ENCODE data around the gene MAT2A. TPM values are rescaled to one million over a fixed set of nuclear protein-coding genes. Genes with fewer than 3 reads are reported as not detected.
A peak's percentile ranks its signal among the peaks of the same experiment; 100 is the strongest.

Gene MAT2A
- total and polyA plus RNA-seq, 10 of the 15 experiments (the other 5 are each of a cell fraction or from before 2014, with no cell fraction given), result 97.6 to 408 (median 290) TPM

DNA sequence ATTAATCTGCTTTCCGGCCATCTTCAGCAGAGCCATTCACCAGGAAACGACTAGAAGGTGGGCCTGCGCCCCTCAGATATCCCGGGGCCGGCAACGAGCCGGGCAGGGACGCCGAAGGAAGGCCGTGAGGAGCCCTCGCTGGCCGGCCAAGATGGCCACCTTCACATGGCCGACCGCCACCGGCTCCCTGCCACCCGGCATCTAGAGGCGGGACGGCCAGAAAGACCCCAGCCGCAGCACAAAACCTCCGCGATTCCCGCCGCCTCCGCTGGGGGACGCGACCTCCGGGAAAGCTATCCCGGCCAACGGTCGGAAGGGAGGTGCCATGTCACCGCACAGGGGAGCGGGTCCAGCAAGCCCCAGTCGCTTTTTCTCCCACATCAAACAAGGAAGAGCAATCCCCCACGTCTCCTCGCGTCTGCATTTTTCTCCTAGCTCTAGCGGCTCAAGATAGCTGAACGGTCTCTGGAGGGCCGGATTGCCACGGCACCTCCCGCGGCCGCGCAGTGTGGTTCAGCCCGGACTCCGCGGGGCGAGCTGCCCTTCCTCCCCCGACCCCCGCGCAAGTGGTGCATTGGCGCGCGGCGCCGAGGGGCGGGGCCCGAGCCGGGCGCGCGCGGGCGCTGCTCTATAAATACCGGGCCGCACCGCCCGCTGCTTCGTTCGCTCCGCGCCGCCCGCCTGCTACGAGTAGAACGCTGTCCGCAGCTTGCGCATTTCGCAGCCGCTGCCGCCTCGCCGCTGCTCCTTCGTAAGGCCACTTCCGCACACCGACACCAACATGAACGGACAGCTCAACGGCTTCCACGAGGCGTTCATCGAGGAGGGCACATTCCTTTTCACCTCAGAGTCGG is at the start of gene MAT2A (continued):
- TF ChIP-seq, protein P1, sequence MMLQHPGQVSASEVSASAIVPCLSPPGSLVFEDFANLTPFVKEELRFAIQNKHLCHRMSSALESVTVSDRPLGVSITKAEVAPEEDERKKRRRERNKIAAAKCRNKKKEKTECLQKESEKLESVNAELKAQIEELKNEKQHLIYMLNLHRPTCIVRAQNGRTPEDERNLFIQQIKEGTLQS (IDR thresholded peaks at IDR 0.05; ENCODE audit: borderline replicate concordance, extremely low read depth, low read depth, low read length), result no peak
- TF ChIP-seq JUNB (IDR thresholded peaks at IDR 0.05), result no peak
- TF ChIP-seq RBBP5 (conservative IDR thresholded peaks at IDR 0.05), result no peak
- TF ChIP-seq, protein P2, sequence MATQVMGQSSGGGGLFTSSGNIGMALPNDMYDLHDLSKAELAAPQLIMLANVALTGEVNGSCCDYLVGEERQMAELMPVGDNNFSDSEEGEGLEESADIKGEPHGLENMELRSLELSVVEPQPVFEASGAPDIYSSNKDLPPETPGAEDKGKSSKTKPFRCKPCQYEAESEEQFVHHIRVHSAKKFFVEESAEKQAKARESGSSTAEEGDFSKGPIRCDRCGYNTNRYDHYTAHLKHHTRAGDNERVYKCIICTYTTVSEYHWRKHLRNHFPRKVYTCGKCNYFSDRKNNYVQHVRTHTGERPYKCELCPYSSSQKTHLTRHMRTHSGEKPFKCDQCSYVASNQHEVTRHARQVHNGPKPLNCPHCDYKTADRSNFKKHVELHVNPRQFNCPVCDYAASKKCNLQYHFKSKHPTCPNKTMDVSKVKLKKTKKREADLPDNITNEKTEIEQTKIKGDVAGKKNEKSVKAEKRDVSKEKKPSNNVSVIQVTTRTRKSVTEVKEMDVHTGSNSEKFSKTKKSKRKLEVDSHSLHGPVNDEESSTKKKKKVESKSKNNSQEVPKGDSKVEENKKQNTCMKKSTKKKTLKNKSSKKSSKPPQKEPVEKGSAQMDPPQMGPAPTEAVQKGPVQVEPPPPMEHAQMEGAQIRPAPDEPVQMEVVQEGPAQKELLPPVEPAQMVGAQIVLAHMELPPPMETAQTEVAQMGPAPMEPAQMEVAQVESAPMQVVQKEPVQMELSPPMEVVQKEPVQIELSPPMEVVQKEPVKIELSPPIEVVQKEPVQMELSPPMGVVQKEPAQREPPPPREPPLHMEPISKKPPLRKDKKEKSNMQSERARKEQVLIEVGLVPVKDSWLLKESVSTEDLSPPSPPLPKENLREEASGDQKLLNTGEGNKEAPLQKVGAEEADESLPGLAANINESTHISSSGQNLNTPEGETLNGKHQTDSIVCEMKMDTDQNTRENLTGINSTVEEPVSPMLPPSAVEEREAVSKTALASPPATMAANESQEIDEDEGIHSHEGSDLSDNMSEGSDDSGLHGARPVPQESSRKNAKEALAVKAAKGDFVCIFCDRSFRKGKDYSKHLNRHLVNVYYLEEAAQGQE (IDR thresholded peaks at IDR 0.05; ENCODE audit: low read depth, low read length), result 0 out of 2 replicates have a peak, but pooled peaks have one; percentile 39
- no peak for TF ChIP-seq ZNF217 (IDR thresholded peaks at IDR 0.05)
- TF ChIP-seq, protein P3, sequence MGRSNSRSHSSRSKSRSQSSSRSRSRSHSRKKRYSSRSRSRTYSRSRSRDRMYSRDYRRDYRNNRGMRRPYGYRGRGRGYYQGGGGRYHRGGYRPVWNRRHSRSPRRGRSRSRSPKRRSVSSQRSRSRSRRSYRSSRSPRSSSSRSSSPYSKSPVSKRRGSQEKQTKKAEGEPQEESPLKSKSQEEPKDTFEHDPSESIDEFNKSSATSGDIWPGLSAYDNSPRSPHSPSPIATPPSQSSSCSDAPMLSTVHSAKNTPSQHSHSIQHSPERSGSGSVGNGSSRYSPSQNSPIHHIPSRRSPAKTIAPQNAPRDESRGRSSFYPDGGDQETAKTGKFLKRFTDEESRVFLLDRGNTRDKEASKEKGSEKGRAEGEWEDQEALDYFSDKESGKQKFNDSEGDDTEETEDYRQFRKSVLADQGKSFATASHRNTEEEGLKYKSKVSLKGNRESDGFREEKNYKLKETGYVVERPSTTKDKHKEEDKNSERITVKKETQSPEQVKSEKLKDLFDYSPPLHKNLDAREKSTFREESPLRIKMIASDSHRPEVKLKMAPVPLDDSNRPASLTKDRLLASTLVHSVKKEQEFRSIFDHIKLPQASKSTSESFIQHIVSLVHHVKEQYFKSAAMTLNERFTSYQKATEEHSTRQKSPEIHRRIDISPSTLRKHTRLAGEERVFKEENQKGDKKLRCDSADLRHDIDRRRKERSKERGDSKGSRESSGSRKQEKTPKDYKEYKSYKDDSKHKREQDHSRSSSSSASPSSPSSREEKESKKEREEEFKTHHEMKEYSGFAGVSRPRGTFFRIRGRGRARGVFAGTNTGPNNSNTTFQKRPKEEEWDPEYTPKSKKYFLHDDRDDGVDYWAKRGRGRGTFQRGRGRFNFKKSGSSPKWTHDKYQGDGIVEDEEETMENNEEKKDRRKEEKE (IDR thresholded peaks at IDR 0.05), result peak; percentile 94
- TF ChIP-seq SIN3A (IDR thresholded peaks at IDR 0.05; ENCODE audit: low read depth, low read length), result peak; percentile 71
- no peak for TF ChIP-seq KDM1A (IDR thresholded peaks at IDR 0.05; ENCODE audit: borderline replicate concordance)
- TF ChIP-seq, protein P4, sequence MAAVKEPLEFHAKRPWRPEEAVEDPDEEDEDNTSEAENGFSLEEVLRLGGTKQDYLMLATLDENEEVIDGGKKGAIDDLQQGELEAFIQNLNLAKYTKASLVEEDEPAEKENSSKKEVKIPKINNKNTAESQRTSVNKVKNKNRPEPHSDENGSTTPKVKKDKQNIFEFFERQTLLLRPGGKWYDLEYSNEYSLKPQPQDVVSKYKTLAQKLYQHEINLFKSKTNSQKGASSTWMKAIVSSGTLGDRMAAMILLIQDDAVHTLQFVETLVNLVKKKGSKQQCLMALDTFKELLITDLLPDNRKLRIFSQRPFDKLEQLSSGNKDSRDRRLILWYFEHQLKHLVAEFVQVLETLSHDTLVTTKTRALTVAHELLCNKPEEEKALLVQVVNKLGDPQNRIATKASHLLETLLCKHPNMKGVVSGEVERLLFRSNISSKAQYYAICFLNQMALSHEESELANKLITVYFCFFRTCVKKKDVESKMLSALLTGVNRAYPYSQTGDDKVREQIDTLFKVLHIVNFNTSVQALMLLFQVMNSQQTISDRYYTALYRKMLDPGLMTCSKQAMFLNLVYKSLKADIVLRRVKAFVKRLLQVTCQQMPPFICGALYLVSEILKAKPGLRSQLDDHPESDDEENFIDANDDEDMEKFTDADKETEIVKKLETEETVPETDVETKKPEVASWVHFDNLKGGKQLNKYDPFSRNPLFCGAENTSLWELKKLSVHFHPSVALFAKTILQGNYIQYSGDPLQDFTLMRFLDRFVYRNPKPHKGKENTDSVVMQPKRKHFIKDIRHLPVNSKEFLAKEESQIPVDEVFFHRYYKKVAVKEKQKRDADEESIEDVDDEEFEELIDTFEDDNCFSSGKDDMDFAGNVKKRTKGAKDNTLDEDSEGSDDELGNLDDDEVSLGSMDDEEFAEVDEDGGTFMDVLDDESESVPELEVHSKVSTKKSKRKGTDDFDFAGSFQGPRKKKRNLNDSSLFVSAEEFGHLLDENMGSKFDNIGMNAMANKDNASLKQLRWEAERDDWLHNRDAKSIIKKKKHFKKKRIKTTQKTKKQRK (IDR thresholded peaks at IDR 0.05; ENCODE audit: low read depth, low read length), result no peak
- TF ChIP-seq POLR2AphosphoS2 (IDR thresholded peaks at IDR 0.05; ENCODE audit: low read depth, low read length), result peak; percentile 99
- peak; percentile 65 for TF ChIP-seq SMARCA5 (IDR thresholded peaks at IDR 0.05)
- peak; percentile 69; the same call in 1 of the 2 replicates for TF ChIP-seq GATAD2B (conservative IDR thresholded peaks at IDR 0.05; ENCODE audit: low read depth)
- TF ChIP-seq, protein P5, sequence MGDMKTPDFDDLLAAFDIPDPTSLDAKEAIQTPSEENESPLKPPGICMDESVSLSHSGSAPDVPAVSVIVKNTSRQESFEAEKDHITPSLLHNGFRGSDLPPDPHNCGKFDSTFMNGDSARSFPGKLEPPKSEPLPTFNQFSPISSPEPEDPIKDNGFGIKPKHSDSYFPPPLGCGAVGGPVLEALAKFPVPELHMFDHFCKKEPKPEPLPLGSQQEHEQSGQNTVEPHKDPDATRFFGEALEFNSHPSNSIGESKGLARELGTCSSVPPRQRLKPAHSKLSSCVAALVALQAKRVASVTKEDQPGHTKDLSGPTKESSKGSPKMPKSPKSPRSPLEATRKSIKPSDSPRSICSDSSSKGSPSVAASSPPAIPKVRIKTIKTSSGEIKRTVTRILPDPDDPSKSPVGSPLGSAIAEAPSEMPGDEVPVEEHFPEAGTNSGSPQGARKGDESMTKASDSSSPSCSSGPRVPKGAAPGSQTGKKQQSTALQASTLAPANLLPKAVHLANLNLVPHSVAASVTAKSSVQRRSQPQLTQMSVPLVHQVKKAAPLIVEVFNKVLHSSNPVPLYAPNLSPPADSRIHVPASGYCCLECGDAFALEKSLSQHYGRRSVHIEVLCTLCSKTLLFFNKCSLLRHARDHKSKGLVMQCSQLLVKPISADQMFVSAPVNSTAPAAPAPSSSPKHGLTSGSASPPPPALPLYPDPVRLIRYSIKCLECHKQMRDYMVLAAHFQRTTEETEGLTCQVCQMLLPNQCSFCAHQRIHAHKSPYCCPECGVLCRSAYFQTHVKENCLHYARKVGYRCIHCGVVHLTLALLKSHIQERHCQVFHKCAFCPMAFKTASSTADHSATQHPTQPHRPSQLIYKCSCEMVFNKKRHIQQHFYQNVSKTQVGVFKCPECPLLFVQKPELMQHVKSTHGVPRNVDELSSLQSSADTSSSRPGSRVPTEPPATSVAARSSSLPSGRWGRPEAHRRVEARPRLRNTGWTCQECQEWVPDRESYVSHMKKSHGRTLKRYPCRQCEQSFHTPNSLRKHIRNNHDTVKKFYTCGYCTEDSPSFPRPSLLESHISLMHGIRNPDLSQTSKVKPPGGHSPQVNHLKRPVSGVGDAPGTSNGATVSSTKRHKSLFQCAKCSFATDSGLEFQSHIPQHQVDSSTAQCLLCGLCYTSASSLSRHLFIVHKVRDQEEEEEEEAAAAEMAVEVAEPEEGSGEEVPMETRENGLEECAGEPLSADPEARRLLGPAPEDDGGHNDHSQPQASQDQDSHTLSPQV (IDR thresholded peaks at IDR 0.05), result 0 out of 2 replicates have a peak, but pooled peaks have one; percentile 6
- 0 out of 2 replicates have a peak, but pooled peaks have one; percentile 7 for TF ChIP-seq CREM (IDR thresholded peaks at IDR 0.05; ENCODE audit: low read depth)
